ENCODE measurements around the gene ADGRG6. TPM values are rescaled to one million over a fixed set of nuclear protein-coding genes. Genes with fewer than 3 reads are reported as not detected.

The ADGRG6 gene
- total RNA-seq, 1 donor from 2014 or later, result 7.7 TPM

GRCh38 chr6:142334294-142334693, 32.5 kb downstream of the ADGRG6 start:
- TF ChIP-seq CTCF (IDR thresholded peaks at IDR 0.05), result no peak
- Histone ChIP-seq H3K4me1 (no peaks in the 10 kb centered on the region), H3K36me3 (no peaks in the 10 kb centered on the region), H3K27me3 (no peaks in the 10 kb centered on the region), H3K9me3 (no peaks in the 10 kb centered on the region), H3K27ac (no peak overlapping the region), H3K4me3 (no peak overlapping the region)
- DNase-seq (ENCODE audit: low spot score in 2 of 2), result no peak
- intact Hi-C loops (cut with DNase I), result no loop called here

- Histone ChIP-seq H3K4me1 (no peaks in the 10 kb centered on the region), H3K27me3 (no peaks in the 10 kb centered on the region), H3K36me3 (no peaks in the 10 kb centered on the region), H3K4me3 (no peak overlapping the region), H3K9me3 (no peaks in the 10 kb centered on the region), H3K27ac (no peak overlapping the region)
- no peak for DNase-seq (ENCODE audit: low spot score in 2 of 2)
- intact Hi-C loops (cut with DNase I), result no loop called here
- TF ChIP-seq CTCF (IDR thresholded peaks at IDR 0.05), result no peak
These were observed 33.6 kb downstream of the ADGRG6 start for GRCh38 chr6:142335415-142335814.

GRCh38 chr6:142336183-142336582, 34.4 kb downstream of the ADGRG6 start:
- H3K9me3 ChIP-seq, result no peaks in the 10 kb centered on the region
- no peaks in the 10 kb centered on the region for H3K27me3 ChIP-seq
- no peak overlapping the region for H3K27ac ChIP-seq
- intact Hi-C loops (cut with DNase I), result no loop called here
- H3K4me1 ChIP-seq, result no peaks in the 10 kb centered on the region
- DNase-seq (ENCODE audit: low spot score in 2 of 2), result no peak
- no peak for TF ChIP-seq CTCF (IDR thresholded peaks at IDR 0.05)
- no peak overlapping the region for H3K4me3 ChIP-seq
- no peaks in the 10 kb centered on the region for H3K36me3 ChIP-seq

DNA sequence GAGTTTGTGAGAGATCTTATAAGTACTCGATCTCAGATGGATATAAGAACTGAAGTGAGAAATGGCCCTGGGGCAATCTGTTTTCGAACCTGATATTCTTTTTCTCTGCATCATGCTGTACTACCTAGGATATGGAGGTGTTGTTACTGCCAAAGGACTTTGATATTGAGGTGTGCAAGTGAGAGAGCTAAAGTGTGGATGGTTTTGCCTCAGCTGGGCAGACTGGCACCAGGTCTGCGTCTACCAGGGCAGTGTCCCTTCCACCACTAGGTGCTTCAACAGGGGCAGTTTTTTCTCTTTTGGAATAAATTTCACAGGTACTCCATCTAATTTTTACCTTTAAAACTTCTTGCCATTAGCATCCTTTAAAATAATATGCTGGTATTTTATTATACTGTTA, 35.0 kb downstream of the ADGRG6 start:
- H3K27me3 ChIP-seq, result no peaks in the 10 kb centered on the region
- no peaks in the 10 kb centered on the region for H3K4me1 ChIP-seq
- no peaks in the 10 kb centered on the region for H3K9me3 ChIP-seq
- intact Hi-C loops (cut with DNase I), result no loop called here
- no peak overlapping the region for H3K4me3 ChIP-seq
- no peaks in the 10 kb centered on the region for H3K36me3 ChIP-seq
- no peak for DNase-seq (ENCODE audit: low spot score in 2 of 2)
- no peak overlapping the region for H3K27ac ChIP-seq
- TF ChIP-seq CTCF (IDR thresholded peaks at IDR 0.05), result no peak

DNA sequence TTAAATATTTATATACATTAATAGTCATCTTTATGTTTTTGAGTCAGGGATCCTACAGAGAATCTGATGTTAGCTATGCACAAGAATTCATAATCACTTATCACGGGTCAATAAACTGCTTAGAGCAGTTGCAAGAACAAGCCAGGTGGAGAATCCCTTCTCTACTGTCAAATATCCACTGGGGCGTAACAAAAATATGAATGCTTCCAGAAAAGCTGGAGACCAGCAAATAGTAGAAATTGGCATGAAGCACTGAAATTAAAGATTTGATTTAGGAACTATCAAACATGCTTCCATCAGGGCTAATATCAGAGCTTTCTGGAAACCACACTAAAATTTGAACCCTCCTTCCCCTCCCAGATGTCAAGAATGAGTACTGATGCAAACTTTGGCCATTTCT, 37.3 kb downstream of the ADGRG6 start:
- Histone ChIP-seq H3K9me3 (no peaks in the 10 kb centered on the region), H3K4me1 (no peaks in the 10 kb centered on the region), H3K36me3 (no peaks in the 10 kb centered on the region), H3K27ac (no peak overlapping the region), H3K4me3 (no peak overlapping the region), H3K27me3 (no peaks in the 10 kb centered on the region)
- DNase-seq (ENCODE audit: low spot score in 2 of 2), result no peak
- intact Hi-C loops (cut with DNase I), result no loop called here
- no peak for TF ChIP-seq CTCF (IDR thresholded peaks at IDR 0.05)

DNA sequence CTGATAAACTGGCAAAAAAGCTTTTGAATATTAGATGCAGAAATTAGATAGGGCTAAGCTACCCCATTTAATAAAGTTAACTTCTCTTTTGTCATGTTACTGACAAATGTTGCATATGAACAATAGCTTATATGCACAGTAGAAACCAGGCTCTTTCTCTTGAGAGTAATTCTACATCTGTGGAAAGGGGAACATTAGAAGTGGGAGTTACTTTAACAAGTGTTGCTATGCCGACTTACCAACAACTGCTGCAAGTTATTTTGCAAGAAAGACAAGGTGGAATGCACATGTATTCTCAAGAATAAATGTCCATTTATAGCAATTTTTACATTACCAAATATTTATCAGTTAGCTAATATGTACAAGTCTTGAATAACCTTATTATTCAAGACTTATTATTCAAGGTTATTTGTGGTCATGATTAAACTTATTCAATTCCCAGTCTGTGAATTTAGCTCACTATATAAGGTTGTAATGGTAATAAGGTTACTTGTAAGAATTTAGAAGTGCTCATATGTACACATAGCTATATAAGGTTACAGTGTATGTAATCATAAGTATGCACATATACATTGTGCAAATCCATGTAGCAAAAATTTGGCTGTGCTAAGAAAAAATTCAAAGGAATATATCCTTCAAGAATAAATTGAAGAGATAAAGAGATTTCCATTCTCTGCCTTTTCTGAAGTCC, 38.3 kb downstream of the ADGRG6 start:
- TF ChIP-seq CTCF (IDR thresholded peaks at IDR 0.05), result no peak
- Histone ChIP-seq H3K9me3 (no peaks in the 10 kb centered on the region), H3K27me3 (no peaks in the 10 kb centered on the region), H3K27ac (no peak overlapping the region), H3K4me1 (no peaks in the 10 kb centered on the region), H3K36me3 (no peaks in the 10 kb centered on the region), H3K4me3 (no peak overlapping the region)
- no peak for DNase-seq (ENCODE audit: low spot score in 2 of 2)
- intact Hi-C loops (cut with DNase I), result no loop called here

All from ascending aorta (tissue), 2 donors.